Epithelial cell of proximal tubule (primary cell): ENCODE data around the gene MGAT5. TPM values are rescaled to one million over a fixed set of nuclear protein-coding genes. Genes with fewer than 3 reads are reported as not detected.

Experiments used
- DNase-seq: peaks from one replicate; pipeline ENCODE4 v3.0.0-alpha.2; 2011; ENCODE audit warnings: low read depth
- H3K4me3 ChIP-seq: 2 replicates; pipeline ENCODE4 v1.5.1; 2011; ENCODE audit warnings: low read depth, mild to moderate bottlenecking, low read length
- CTCF ChIP-seq: conservative IDR thresholded peaks from 2 replicates; pipeline ENCODE4 v1.5.1; 2012; ENCODE audit warnings: low read depth, mild to moderate bottlenecking, low read length
- total RNA-seq: library from RNA; depleted of rRNA; stranded (reverse); fragments of >200 nt; gene quantifications from 2 replicates; pipeline ENCODE4 v1.2.3, GENCODE V29; 2015

MGAT5 gene
- total RNA-seq, 1 donor from 2014 or later: 34.0 TPM

GRCh38 chr2:134460583-134460998 lies 206.7 kb downstream of the MGAT5 start:
- H3K4me3 ChIP-seq: no peak overlapping the region
- TF ChIP-seq CTCF: peak; percentile 80
- DNase-seq: no peak

GRCh38 chr2:134461511-134461910 lies 207.6 kb downstream of the MGAT5 start:
- DNase-seq: no peak
- H3K4me3 ChIP-seq: no peak overlapping the region
- no peak for TF ChIP-seq CTCF

GRCh38 chr2:134462275-134462674 lies 208.4 kb downstream of the MGAT5 start:
- no peak for TF ChIP-seq CTCF
- H3K4me3 ChIP-seq: no peak overlapping the region
- DNase-seq: no peak

GRCh38 chr2:134462791-134463698 lies 209.2 kb downstream of the MGAT5 start:
- DNase-seq: no peak
- H3K4me3 ChIP-seq: no peak overlapping the region

GRCh38 chr2:134463699-134464022 lies 209.8 kb downstream of the MGAT5 start:
- TF ChIP-seq CTCF: no peak
- no peak for DNase-seq

More at GRCh38 chr2:134462791-134463698, 209.2 kb downstream of the MGAT5 start:
- TF ChIP-seq CTCF: no peak

GRCh38 chr2:134465228-134466105 lies 211.6 kb downstream of the MGAT5 start:
- H3K4me3 ChIP-seq: no peak overlapping the region
- no peak for TF ChIP-seq CTCF
- no peak for DNase-seq

More at GRCh38 chr2:134463699-134464022, 209.8 kb downstream of the MGAT5 start:
- H3K4me3 ChIP-seq: no peak overlapping the region
